D721Med (cell line): ENCODE results near the gene CLTB.

ENCODE experiments used
- DNase-seq: peaks from one replicate; pipeline ENCODE4 v3.0.0; 2011; ENCODE audit warnings: low spot score; ENCODE audit not compliant: insufficient read length
- FAIRE-seq: peaks from 2 replicates; lab custom pipeline; 2011; peaks lifted over from hg19 to GRCh38; lab: Jason Lieb, UNC
- CTCF ChIP-seq: IDR thresholded peaks from 2 replicates; pipeline ENCODE4 v1.5.1; 2012; ENCODE audit warnings: mild to moderate bottlenecking, control low read depth; ENCODE audit not compliant: insufficient read depth; ENCODE audit errors: missing control alignments

Gene CLTB

GRCh38 chr5:176387384-176387925, 28.9 kb downstream of the CLTB start:
- FAIRE-seq: no peak
- no peak for DNase-seq
- no peak for TF ChIP-seq CTCF

- no peak for TF ChIP-seq CTCF
- DNase-seq (no peak), FAIRE-seq (no peak)
These were observed 29.8 kb downstream of the CLTB start for GRCh38 chr5:176386491-176386890.

GRCh38 chr5:176384991-176385390, 31.3 kb downstream of the CLTB start:
- DNase-seq (no peak), FAIRE-seq (no peak)
- no peak for TF ChIP-seq CTCF

GRCh38 chr5:176384366-176384930, 31.9 kb downstream of the CLTB start:
- DNase-seq (no peak), FAIRE-seq (no peak)
- no peak for TF ChIP-seq CTCF

GRCh38 chr5:176383961-176384360, 32.4 kb downstream of the CLTB start:
- TF ChIP-seq CTCF: no peak
- no peak for FAIRE-seq
- no peak for DNase-seq

GRCh38 chr5:176383248-176383905, 33.0 kb downstream of the CLTB start:
- no peak for TF ChIP-seq CTCF
- FAIRE-seq: no peak
- no peak for DNase-seq

- no peak for FAIRE-seq
- no peak for TF ChIP-seq CTCF
- DNase-seq: no peak
These were observed 33.6 kb downstream of the CLTB start for GRCh38 chr5:176382721-176383120.
